GM06990 (cell line): Measurements from ENCODE around the gene TBXA2R.
"Not testable (repeated sequence)": the region's sequence is repeated elsewhere in the genome, so short reads cannot be mapped to it uniquely, and the experiment has no call there.

Experiments
- DNase-seq: peaks from one replicate; pipeline ENCODE4 v3.0.0-alpha.2; 2011; ENCODE audit not compliant: insufficient read length; ENCODE audit errors: extremely low read depth
- H3K27me3 ChIP-seq: replicated peaks from 2 replicates; pipeline ENCODE4 v1.6.0; 2011; ENCODE audit warnings: low read length; ENCODE audit not compliant: control insufficient read depth, insufficient read depth
- H3K36me3 ChIP-seq: 2 replicates; pipeline ENCODE4 v1.5.1; 2011; ENCODE audit warnings: low read length; ENCODE audit not compliant: control insufficient read depth, insufficient read depth
- H3K4me3 ChIP-seq: replicated peaks from 2 replicates; pipeline ENCODE4 v1.5.1; 2011; ENCODE audit warnings: low read depth, mild to moderate bottlenecking, control low read depth, low read length
- CTCF ChIP-seq: IDR thresholded peaks from 2 replicates; pipeline ENCODE4 v1.5.1; 2011; ENCODE audit warnings: low read length, control low read depth, mild to moderate bottlenecking, inconsistent platforms; ENCODE audit not compliant: insufficient read depth, poor library complexity, severe bottlenecking

The TBXA2R gene

GRCh38 chr19:3632098-3632497, 25.4 kb upstream of the TBXA2R start:
- DNase-seq: no peak
- H3K36me3 ChIP-seq: peaks cover 12% of the 10 kb centered on the region
- no peak overlapping the region for H3K4me3 ChIP-seq
- H3K27me3 ChIP-seq: no peaks in the 10 kb centered on the region
- no peak for TF ChIP-seq CTCF

- Histone ChIP-seq H3K36me3 (peaks cover 8% of the 10 kb centered on the region), H3K4me3 (no peak overlapping the region), H3K27me3 (no peaks in the 10 kb centered on the region)
- TF ChIP-seq CTCF: no peak
- no peak for DNase-seq
These were observed 24.6 kb upstream of the TBXA2R start for GRCh38 chr19:3631053-3631861.

GRCh38 chr19:3628766-3629165, 22.1 kb upstream of the TBXA2R start:
- DNase-seq: not testable (repeated sequence)

GRCh38 chr19:3627351-3627723, 20.7 kb upstream of the TBXA2R start:
- TF ChIP-seq CTCF: no peak
- H3K4me3 ChIP-seq: peak overlapping the region; percentile 30
- DNase-seq: no peak

More at GRCh38 chr19:3628766-3629165, 22.1 kb upstream of the TBXA2R start:
- not testable (repeated sequence) for H3K27me3 ChIP-seq, H3K36me3 ChIP-seq, H3K4me3 ChIP-seq

GRCh38 chr19:3626473-3627350, 20.0 kb upstream of the TBXA2R start, which contains the start of gene CACTIN:
TSS of gene CACTIN (minus strand) at chr19:3626790. CDS start at chr19:3626762, 28 bp downstream.
- Histone ChIP-seq H3K36me3 (peaks cover 8% of the 10 kb centered on the region), H3K27me3 (no peaks in the 10 kb centered on the region), H3K4me3 (peak within 1 kb of the TSS; percentile 99)
- no peak for TF ChIP-seq CTCF
- peak; percentile 95 for DNase-seq

More at GRCh38 chr19:3627351-3627723, 20.7 kb upstream of the TBXA2R start:
- Histone ChIP-seq H3K27me3 (no peaks in the 10 kb centered on the region), H3K36me3 (peaks cover 10% of the 10 kb centered on the region)

GRCh38 chr19:3625996-3626472, 19.4 kb upstream of the TBXA2R start:
- H3K27me3 ChIP-seq: no peaks in the 10 kb centered on the region
- H3K36me3 ChIP-seq: peaks cover 11% of the 10 kb centered on the region
- DNase-seq: no peak
- no peak for TF ChIP-seq CTCF
- peak overlapping the region; percentile 99 for H3K4me3 ChIP-seq
